Ectodermal cell (in vitro differentiated cells): ENCODE results near the gene KDM2A.

ENCODE experiments used
- H3K27ac ChIP-seq: 2 replicates; pipeline ENCODE4 v1.7.0; 2013; ENCODE audit warnings: mild to moderate bottlenecking, low read depth, low read length; ENCODE audit not compliant: insufficient read depth, poor library complexity, severe bottlenecking
- H3K27me3 ChIP-seq: 2 replicates; pipeline ENCODE4 v1.7.0; 2013; ENCODE audit warnings: mild to moderate bottlenecking, low read length; ENCODE audit not compliant: insufficient read depth, control insufficient read depth, poor library complexity, severe bottlenecking
- H3K36me3 ChIP-seq: one replicate; pipeline ENCODE4 v1.7.0; 2013; ENCODE audit warnings: low read length; ENCODE audit not compliant: control insufficient read depth, insufficient read depth
- H3K4me1 ChIP-seq: one replicate; pipeline ENCODE4 v1.7.0; 2013; ENCODE audit warnings: low read length; ENCODE audit not compliant: control insufficient read depth, insufficient read depth
- H3K4me3 ChIP-seq: 2 replicates; pipeline ENCODE4 v1.7.0; 2013; ENCODE audit warnings: low read depth, low read length, control low read depth; ENCODE audit not compliant: insufficient read depth
- H3K9me3 ChIP-seq: 2 replicates; pipeline ENCODE4 v1.7.0; 2013; ENCODE audit warnings: mild to moderate bottlenecking, low read length, moderate library complexity; ENCODE audit not compliant: control insufficient read depth
- WGBS, 2 experiments: methylation state at CpG; one replicate each; pipeline ENCODE4 v1.1.7; 2013; ENCODE audit warnings: missing lambda C conversion rate in 2 of 2; 5-methylcytosine and 5-hydroxymethylcytosine counted together

Gene KDM2A

DNA sequence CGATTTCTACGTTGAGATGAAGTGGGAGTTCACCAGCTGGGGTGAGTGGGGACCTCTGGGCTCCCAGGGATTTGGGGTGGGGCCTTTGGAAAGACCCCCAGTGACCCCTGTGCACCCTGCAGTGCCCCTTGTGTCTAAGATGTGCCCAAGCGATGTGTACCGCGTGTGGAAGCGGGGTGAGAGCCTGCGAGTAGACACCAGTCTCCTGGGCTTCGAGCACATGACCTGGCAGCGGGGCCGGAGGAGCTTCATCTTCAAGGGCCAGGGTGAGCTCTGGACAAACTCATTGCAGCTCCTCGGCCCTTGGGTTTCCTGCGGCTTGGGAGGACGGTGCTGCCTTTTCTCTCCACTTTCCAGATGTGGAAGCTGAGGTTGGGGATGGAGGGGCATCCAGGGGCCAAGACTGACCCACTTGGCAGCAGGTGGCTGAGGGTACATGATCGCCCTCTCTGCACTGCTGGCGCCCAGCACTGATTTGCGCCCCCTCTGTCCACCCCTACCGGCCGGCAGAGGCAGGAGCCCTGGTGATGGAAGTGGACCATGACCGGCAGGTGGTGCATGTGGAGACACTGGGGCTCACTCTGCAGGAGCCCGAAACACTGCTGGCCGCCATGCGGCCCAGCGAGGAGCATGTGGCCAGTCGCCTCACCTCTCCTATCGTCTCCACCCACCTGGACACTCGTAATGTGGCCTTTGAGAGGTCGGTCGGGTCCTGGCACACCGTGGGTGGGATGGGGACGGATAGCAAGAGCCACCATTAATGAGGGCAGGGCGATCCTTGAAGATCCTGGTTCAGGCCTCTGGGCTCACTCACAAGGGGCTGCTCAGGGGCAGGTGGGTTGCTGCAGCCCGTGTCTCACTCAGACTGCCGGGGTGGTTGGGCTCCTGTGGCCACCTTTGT is 172.7 kb downstream of the KDM2A start:
- peaks cover 7% of the 10 kb centered on the region for H3K4me1 ChIP-seq
- WGBS, 2 experiments = 94 to 96% methylated on average over 33 of the region's 33 CpGs
- H3K4me3 ChIP-seq = no peak overlapping the region
- no peaks in the 10 kb centered on the region for H3K9me3 ChIP-seq
- H3K27me3 ChIP-seq = no peaks in the 10 kb centered on the region
- peaks cover 10% of the 10 kb centered on the region for H3K36me3 ChIP-seq
- H3K27ac ChIP-seq = no peak overlapping the region

DNA sequence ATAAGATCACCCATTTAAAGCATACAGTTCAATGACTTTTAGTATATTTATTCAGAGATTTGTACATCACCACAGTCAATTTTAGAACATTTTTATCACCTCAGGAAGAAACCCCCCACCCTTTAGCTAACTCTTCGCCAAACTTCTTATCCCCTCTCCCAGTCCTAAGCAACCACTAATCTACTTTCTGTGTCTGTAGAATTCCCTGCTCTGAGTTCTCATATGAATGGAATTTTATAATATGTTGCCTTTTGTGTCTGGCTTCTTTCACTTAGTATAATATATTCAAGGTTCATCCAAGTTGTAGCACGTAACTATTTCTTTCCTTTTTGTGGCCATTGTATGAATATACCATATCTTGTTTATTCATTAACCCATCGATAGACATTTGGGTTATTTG is 173.6 kb downstream of the KDM2A start:
- H3K9me3 ChIP-seq = no peaks in the 10 kb centered on the region
- H3K4me3 ChIP-seq = no peak overlapping the region
- 50 to 100% methylated on average over 2 of the region's 3 CpGs for WGBS, 2 experiments
- H3K4me1 ChIP-seq = peaks cover 7% of the 10 kb centered on the region
- H3K27me3 ChIP-seq = no peaks in the 10 kb centered on the region
- H3K36me3 ChIP-seq = peaks cover 10% of the 10 kb centered on the region
- no peak overlapping the region for H3K27ac ChIP-seq

DNA sequence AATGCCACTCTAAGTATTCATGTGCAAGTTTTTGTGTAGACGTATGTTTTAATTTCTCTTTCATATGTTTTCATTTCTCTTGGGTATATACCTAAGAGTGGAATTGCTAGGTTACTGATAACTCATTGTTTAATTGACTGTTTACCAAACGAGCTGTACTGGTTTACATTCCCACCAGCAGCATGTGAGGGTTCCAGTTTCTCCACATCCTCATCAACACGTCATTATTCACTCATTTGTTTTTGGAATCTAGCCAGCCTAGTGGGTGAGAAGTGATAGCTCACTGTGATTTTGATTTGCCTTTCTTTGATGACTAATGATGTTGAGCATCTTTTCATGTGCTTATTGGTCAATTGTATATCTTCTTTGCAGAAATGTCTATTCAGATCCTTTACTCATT is 174.0 kb downstream of the KDM2A start:
- Histone ChIP-seq H3K4me3 (no peak overlapping the region), H3K9me3 (no peaks in the 10 kb centered on the region), H3K36me3 (peaks cover 10% of the 10 kb centered on the region), H3K4me1 (peaks cover 3% of the 10 kb centered on the region), H3K27me3 (no peaks in the 10 kb centered on the region), H3K27ac (no peak overlapping the region)
- 94 to 96% methylated on average over 2 to 3 of the region's 3 CpGs for WGBS, 2 experiments

DNA sequence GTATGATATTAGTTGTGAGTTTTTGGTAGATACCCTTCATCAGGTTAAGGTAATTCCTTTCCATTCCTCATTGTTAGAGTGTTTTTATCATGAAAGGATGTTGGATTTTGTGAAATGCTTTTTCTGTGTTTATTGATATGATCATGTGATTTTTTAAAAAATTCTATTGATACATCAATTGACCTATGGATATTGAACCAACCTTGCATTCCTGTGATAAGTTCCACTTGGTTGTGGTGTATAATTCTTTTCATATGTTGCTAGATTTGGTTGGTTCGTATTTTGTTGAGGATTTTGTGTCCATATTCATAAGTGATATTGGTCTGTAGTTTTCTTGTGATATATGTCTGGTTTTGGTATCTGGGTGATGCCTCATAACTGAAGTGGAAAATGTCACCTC is 176.8 kb downstream of the KDM2A start:
- Histone ChIP-seq H3K27me3 (no peaks in the 10 kb centered on the region), H3K36me3 (peaks cover 10% of the 10 kb centered on the region), H3K4me3 (no peak overlapping the region), H3K27ac (no peak overlapping the region), H3K9me3 (no peaks in the 10 kb centered on the region), H3K4me1 (no peaks in the 10 kb centered on the region)
- WGBS, 2 experiments = 86 to 94% methylated on average over 1 of the region's 1 CpG

DNA sequence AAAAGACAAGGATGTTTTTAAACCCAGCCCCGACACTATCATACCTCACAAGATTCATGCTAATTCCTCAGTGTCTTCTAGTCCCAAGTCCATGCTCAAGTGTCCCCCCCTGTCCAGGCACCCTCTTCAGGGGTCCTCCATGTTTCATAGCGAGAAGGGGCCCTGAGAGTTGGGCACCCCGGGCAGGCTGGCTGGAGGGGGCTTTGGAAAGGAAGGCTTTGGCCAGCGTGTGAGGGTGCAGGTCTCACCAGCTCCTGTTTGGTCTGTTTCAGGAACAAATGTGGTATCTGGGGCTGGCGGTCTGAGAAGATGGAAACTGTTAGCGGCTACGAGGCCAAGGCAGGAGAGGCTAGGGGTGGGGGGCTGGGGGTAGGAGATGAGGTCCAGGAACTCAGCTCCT is 179.7 kb downstream of the KDM2A start:
- Histone ChIP-seq H3K36me3 (peaks cover 7% of the 10 kb centered on the region), H3K27me3 (peaks cover 9% of the 10 kb centered on the region), H3K9me3 (no peaks in the 10 kb centered on the region), H3K27ac (no peak overlapping the region), H3K4me3 (no peak overlapping the region), H3K4me1 (peaks cover 13% of the 10 kb centered on the region)
- 97 to 98% methylated on average over 7 of the region's 7 CpGs for WGBS, 2 experiments

DNA sequence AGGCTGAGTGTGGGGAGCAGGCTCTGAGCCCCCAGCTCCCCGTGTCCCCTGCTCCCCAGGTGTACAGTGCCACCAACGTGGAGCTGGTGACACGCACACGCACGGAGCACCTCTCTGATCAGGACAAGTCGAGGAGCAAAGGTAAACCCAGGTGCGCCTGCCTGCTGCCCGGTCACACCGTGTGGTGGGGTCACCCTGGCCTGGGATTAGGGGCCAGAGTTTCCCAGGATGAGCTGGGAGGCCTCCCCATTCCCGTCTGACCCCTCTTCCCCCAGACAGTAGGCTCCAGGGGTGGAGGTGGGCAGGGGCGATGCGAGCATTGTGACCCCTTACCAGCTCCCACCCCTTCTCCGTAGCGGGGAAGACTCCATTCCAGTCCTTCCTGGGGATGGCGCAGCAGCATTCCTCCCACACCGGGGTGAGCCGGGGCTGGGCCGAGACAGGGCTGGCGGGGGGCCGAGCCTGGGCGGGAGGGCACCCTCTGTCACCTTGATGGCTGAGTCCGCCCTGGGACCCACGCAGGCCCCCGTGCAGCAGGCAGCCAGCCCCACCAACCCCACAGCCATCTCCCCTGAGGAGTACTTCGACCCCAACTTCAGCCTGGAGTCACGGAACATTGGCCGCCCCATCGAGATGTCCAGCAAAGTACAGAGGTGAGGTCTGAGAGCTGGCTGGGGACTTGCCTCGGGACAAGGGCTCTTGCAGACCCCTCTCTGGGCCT is 180.6 kb downstream of the KDM2A start:
- Histone ChIP-seq H3K9me3 (no peaks in the 10 kb centered on the region), H3K27ac (no peak overlapping the region), H3K36me3 (peaks cover 7% of the 10 kb centered on the region), H3K4me1 (peaks cover 19% of the 10 kb centered on the region), H3K4me3 (no peak overlapping the region), H3K27me3 (peaks cover 17% of the 10 kb centered on the region)
- WGBS, 2 experiments = 94% methylated on average over 29 of the region's 29 CpGs

DNA sequence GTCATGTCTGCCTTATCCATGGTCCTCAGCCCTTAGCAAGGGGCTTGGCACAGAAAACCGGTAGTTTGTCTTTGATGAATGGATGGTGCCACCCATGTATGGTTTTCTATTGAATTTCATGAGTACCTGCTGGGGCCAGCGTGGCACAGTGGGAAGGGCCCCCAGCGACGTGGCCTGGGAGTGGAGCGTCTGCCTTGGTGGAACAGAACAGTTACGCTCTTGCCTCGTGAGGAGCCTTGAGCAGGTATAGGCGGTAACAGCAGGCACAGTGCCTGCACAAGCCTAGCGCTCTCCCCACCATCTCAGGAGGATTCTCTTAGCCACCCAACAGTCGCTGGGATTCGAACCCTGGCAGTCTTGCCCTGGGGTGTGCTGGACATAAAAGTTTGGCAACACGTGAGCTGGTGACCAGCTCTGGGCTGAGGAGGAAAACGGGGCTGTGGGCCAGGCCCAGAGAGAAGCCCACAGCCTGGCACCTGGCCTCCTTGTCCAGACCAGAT is 181.2 kb downstream of the KDM2A start:
- 95 to 96% methylated on average over 13 of the region's 13 CpGs for WGBS, 2 experiments
- Histone ChIP-seq H3K4me1 (peaks cover 19% of the 10 kb centered on the region), H3K4me3 (no peak overlapping the region), H3K27me3 (peaks cover 19% of the 10 kb centered on the region), H3K9me3 (no peaks in the 10 kb centered on the region), H3K36me3 (peaks cover 6% of the 10 kb centered on the region), H3K27ac (no peak overlapping the region)

DNA sequence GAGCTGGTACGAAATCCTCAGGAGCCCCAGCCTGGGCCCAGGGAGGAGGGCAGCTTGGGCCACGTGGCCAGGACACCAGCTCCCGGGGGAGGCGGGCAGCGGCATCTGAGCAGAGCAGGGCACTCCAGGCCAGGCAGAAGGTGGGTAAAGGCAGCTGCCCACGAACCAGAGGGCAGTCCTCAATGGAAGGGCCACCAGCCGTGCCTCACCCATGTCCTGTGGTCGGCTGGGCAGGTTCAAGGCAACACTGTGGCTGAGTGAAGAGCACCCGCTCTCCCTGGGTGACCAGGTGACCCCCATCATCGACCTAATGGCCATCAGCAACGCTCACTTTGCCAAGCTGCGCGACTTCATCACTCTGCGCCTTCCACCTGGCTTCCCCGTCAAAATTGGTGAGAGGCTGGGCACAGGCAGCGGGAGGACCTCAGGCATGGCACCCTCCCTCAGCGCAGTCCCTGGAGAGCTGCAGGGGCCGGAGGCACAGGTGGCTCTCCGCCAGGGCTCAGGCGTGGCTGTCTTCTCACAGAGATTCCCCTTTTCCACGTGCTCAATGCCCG is 181.8 kb downstream of the KDM2A start:
- no peak overlapping the region for H3K4me3 ChIP-seq
- H3K4me1 ChIP-seq = peaks cover 19% of the 10 kb centered on the region
- H3K36me3 ChIP-seq = peaks cover under 1% of the 10 kb centered on the region
- H3K27ac ChIP-seq = no peak overlapping the region
- H3K9me3 ChIP-seq = no peaks in the 10 kb centered on the region
- WGBS, 2 experiments = 95% methylated on average over 22 of the region's 22 CpGs
- H3K27me3 ChIP-seq = peaks cover 19% of the 10 kb centered on the region

DNA sequence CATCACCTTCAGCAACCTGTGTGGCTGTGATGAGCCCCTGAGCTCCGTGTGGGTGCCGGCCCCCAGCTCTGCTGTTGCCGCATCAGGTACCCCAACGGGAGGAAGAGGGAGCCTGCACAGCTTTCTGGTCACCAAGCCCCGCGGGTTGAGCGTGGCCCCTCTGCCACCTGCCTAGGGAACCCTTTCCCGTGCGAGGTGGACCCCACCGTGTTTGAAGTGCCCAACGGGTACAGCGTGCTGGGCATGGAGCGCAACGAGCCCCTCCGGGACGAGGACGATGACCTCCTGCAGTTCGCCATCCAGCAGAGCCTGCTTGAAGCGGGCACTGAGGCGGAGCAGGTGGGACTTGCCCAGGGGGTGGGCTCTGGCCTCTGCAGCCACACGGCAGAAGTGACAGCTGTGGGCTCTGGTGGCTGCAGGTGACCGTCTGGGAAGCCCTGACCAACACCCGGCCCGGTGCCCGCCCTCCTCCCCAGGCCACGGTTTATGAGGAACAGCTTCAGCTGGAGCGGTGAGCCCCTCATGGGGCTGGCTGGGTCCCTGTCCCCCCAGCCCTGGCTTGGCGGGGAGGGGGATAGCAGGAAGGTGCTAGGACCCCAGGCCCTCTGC is 182.4 kb downstream of the KDM2A start:
- no peak overlapping the region for H3K27ac ChIP-seq
- H3K27me3 ChIP-seq = peaks cover 19% of the 10 kb centered on the region
- H3K4me3 ChIP-seq = no peak overlapping the region
- H3K9me3 ChIP-seq = no peaks in the 10 kb centered on the region
- no peaks in the 10 kb centered on the region for H3K36me3 ChIP-seq
- 91 to 92% methylated on average over 28 of the region's 28 CpGs for WGBS, 2 experiments
- peaks cover 19% of the 10 kb centered on the region for H3K4me1 ChIP-seq
